Measurements from ENCODE around the gene COL28A1. TPM values are rescaled to one million over a fixed set of nuclear protein-coding genes. Genes with fewer than 3 reads are reported as not detected.

Gene COL28A1
- polyA plus RNA-seq, 3 donors = not detected

DNA sequence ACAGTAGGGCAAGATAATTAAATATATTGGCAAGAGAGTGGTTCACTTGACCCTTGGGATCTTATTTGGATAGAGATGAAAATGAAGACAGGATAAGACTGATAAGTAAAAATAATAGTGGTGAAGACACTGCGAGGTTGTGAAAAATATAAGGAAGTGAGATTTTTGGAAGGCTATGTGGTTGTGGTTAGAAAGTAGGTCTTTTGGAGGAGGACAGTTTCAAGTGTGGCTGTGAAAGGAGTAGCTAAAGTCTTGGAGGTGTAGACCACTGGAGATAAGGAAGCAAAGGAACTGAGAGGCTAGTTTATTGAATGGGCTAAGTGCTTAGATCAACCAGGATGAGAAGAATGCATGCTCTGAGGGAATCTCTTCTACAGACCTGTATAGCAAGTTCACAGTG lies 42.2 kb upstream of the COL28A1 start:
- no peak overlapping the region for H3K9ac ChIP-seq (ENCODE audit: insufficient read depth, low read length, poor library complexity, severe bottlenecking)

DNA sequence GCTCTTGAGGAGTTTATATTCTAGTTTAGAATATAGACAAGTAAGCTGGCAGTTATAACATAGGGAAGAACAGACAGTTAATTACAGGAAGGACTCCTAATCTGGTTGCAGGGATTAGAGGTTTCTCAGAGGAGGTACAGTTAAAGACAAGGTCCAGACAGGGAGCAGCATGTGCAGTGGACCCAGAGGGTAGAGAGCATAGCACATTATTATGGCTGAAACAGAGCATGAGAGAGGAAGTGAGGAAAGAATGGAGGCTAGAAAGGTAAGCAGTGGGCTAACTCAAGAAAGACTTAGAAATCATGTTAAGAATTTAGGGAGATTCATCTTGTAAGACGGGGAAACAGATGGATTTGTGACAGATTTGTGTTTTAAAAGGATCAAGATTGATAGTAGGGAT lies 40.7 kb upstream of the COL28A1 start:
- Mint-ChIP-seq H3K36me3 (peaks cover 31 to 38% of the 10 kb centered on the region in 2 donors), H3K9me3 (no peaks in the 10 kb centered on the region), H3K4me3 (no peak overlapping the region), H3K27ac (no peak overlapping the region), H3K27me3 (ENCODE audit: low read depth in 3 of 3) (no peaks in the 10 kb centered on the region), H3K4me1 (peaks cover 1% of the 10 kb centered on the region)
- Histone ChIP-seq H4K20me1 (ENCODE audit: insufficient read depth, low read length) (peaks cover 11% of the 10 kb centered on the region), H3K4me1 (ENCODE audit: control insufficient read depth in 1 of 2, insufficient read depth in 2 of 2, low read length in 2 of 2) (peaks cover 13 to 19% of the 10 kb centered on the region in 2 donors), H3K36me3 (replicated peaks in 1 of 2; ENCODE audit: control insufficient read depth in 1 of 2, insufficient read depth in 2 of 2, low read length in 2 of 2) (peaks cover 17 to 42% of the 10 kb centered on the region in 2 donors), H3K9me3 (replicated peaks in 1 of 2; ENCODE audit: control insufficient read depth in 1 of 2, insufficient read depth in 1 of 2, low read length in 2 of 2) (no peaks in the 10 kb centered on the region), H2AFZ (ENCODE audit: insufficient read depth, low read depth, low read length, poor library complexity, severe bottlenecking) (no peak overlapping the region), H3K27me3 (ENCODE audit: control insufficient read depth in 2 of 2, insufficient read depth in 2 of 2, low read length in 2 of 2) (no peaks in the 10 kb centered on the region), H3K4me2 (replicated peaks; ENCODE audit: extremely low read depth, low read length, poor library complexity, severe bottlenecking) (no peak overlapping the region), H3K79me2 (ENCODE audit: insufficient read depth, low read length) (peaks cover 23% of the 10 kb centered on the region), H3K27ac (ENCODE audit: low read depth in 1 of 2, low read length in 2 of 2) (no peak overlapping the region), H3K4me3 (replicated peaks in 1 of 3; ENCODE audit: low read depth in 2 of 3, low read length in 3 of 3) (no peak overlapping the region), H3K9ac (ENCODE audit: insufficient read depth, low read length, poor library complexity, severe bottlenecking) (no peak overlapping the region)
- intact Hi-C loops (cut with micrococcal nuclease) = no loop called here
- TF ChIP-seq, protein P1, sequence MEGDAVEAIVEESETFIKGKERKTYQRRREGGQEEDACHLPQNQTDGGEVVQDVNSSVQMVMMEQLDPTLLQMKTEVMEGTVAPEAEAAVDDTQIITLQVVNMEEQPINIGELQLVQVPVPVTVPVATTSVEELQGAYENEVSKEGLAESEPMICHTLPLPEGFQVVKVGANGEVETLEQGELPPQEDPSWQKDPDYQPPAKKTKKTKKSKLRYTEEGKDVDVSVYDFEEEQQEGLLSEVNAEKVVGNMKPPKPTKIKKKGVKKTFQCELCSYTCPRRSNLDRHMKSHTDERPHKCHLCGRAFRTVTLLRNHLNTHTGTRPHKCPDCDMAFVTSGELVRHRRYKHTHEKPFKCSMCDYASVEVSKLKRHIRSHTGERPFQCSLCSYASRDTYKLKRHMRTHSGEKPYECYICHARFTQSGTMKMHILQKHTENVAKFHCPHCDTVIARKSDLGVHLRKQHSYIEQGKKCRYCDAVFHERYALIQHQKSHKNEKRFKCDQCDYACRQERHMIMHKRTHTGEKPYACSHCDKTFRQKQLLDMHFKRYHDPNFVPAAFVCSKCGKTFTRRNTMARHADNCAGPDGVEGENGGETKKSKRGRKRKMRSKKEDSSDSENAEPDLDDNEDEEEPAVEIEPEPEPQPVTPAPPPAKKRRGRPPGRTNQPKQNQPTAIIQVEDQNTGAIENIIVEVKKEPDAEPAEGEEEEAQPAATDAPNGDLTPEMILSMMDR (IDR thresholded peaks at IDR 0.05) = no peak
- 100% methylated on average over 1 of the region's 1 CpG for WGBS (ENCODE audit: insufficient coverage)
- DNase-seq = no peak

More for the DNA sequence above, 42.2 kb upstream of the COL28A1 start:
- Histone ChIP-seq H3K4me3 (replicated peaks in 1 of 3; ENCODE audit: low read depth in 2 of 3, low read length in 3 of 3) (no peak overlapping the region), H3K4me2 (replicated peaks; ENCODE audit: extremely low read depth, low read length, poor library complexity, severe bottlenecking) (peak overlapping the region; percentile 34), H2AFZ (ENCODE audit: insufficient read depth, low read depth, low read length, poor library complexity, severe bottlenecking) (no peak overlapping the region), H3K9me3 (replicated peaks in 1 of 2; ENCODE audit: control insufficient read depth in 1 of 2, insufficient read depth in 1 of 2, low read length in 2 of 2) (no peaks in the 10 kb centered on the region), H3K4me1 (ENCODE audit: control insufficient read depth in 1 of 2, insufficient read depth in 2 of 2, low read length in 2 of 2) (peaks cover 13 to 19% of the 10 kb centered on the region in 2 donors), H4K20me1 (ENCODE audit: insufficient read depth, low read length) (peaks cover 11% of the 10 kb centered on the region), H3K27me3 (ENCODE audit: control insufficient read depth in 2 of 2, insufficient read depth in 2 of 2, low read length in 2 of 2) (no peaks in the 10 kb centered on the region), H3K79me2 (ENCODE audit: insufficient read depth, low read length) (peaks cover 7% of the 10 kb centered on the region), H3K36me3 (replicated peaks in 1 of 2; ENCODE audit: control insufficient read depth in 1 of 2, insufficient read depth in 2 of 2, low read length in 2 of 2) (peaks cover 16 to 45% of the 10 kb centered on the region in 2 donors), H3K27ac (ENCODE audit: low read depth in 1 of 2, low read length in 2 of 2) (peak overlapping the region in 1 of 2 donors; percentile 21)
- Mint-ChIP-seq H3K27ac (no peak overlapping the region), H3K4me3 (no peak overlapping the region), H3K27me3 (ENCODE audit: low read depth in 3 of 3) (no peaks in the 10 kb centered on the region), H3K9me3 (no peaks in the 10 kb centered on the region), H3K36me3 (peaks cover 33 to 43% of the 10 kb centered on the region in 2 donors), H3K4me1 (peaks cover 1% of the 10 kb centered on the region)
- peak; percentile 15 to 19 (median 15) for DNase-seq
- 0% methylated on average over 1 of the region's 1 CpG for WGBS (ENCODE audit: insufficient coverage)
- intact Hi-C loops (cut with micrococcal nuclease) = no loop called here
- TF ChIP-seq, protein P1 (IDR thresholded peaks at IDR 0.05) = no peak
